BE2C (cell line): Measurements from ENCODE around the gene RNF149.

Source experiments
- DNase-seq: peaks from one replicate; pipeline ENCODE4 v3.0.0-alpha.2; 2020
- H3K27me3 ChIP-seq: fragments of 250-450 bp; sonication (Bioruptor Pico); 2 replicates; pipeline ENCODE4 v1.5.1; 2020; ENCODE audit warnings: mild to moderate bottlenecking
- H3K36me3 ChIP-seq: fragments of 250-450 bp; sonication (Bioruptor Pico); 2 replicates; pipeline ENCODE4 v1.5.1; 2020; ENCODE audit warnings: mild to moderate bottlenecking
- H3K4me1 ChIP-seq: fragments of 250-450 bp; sonication (Bioruptor Pico); 2 replicates; pipeline ENCODE4 v1.5.1; 2020
- H3K4me3 ChIP-seq: 2 replicates; pipeline ENCODE4 v1.5.1; 2011; ENCODE audit warnings: low read depth, low read length
- H3K9me3 ChIP-seq: fragments of 250-450 bp; sonication (Bioruptor Pico); 2 replicates; pipeline ENCODE4 v1.5.1; 2020
- CTCF ChIP-seq: IDR thresholded peaks from 2 replicates; pipeline ENCODE4 v1.5.1; 2012; ENCODE audit warnings: mild to moderate bottlenecking, low read depth, low read length

The RNF149 gene

GRCh38 chr2:101274142-101274541, 34.4 kb downstream of the RNF149 start:
- DNase-seq: no peak
- no peaks in the 10 kb centered on the region for H3K4me1 ChIP-seq
- no peaks in the 10 kb centered on the region for H3K27me3 ChIP-seq
- H3K36me3 ChIP-seq: peaks cover 3% of the 10 kb centered on the region; the same call in 1 of the 2 replicates
- no peak for TF ChIP-seq CTCF
- no peaks in the 10 kb centered on the region for H3K9me3 ChIP-seq
- no peak overlapping the region for H3K4me3 ChIP-seq

GRCh38 chr2:101273056-101273455, 35.4 kb downstream of the RNF149 start:
- Histone ChIP-seq H3K36me3 (peaks cover 3% of the 10 kb centered on the region; the same call in 1 of the 2 replicates), H3K27me3 (no peaks in the 10 kb centered on the region), H3K4me1 (no peaks in the 10 kb centered on the region), H3K9me3 (no peaks in the 10 kb centered on the region), H3K4me3 (no peak overlapping the region)
- no peak for TF ChIP-seq CTCF
- DNase-seq: no peak

GRCh38 chr2:101272045-101272784, 36.3 kb downstream of the RNF149 start:
- Histone ChIP-seq H3K27me3 (no peaks in the 10 kb centered on the region), H3K4me1 (no peaks in the 10 kb centered on the region), H3K36me3 (peaks cover 3% of the 10 kb centered on the region; the same call in 1 of the 2 replicates), H3K4me3 (no peak overlapping the region), H3K9me3 (no peaks in the 10 kb centered on the region)
- no peak for DNase-seq
- TF ChIP-seq CTCF: no peak

GRCh38 chr2:101270700-101271259, 37.7 kb downstream of the RNF149 start:
- TF ChIP-seq CTCF: no peak
- no peak for DNase-seq
- Histone ChIP-seq H3K36me3 (peaks cover 3% of the 10 kb centered on the region; the same call in 1 of the 2 replicates), H3K27me3 (no peaks in the 10 kb centered on the region), H3K4me1 (no peaks in the 10 kb centered on the region), H3K4me3 (no peak overlapping the region), H3K9me3 (no peaks in the 10 kb centered on the region)

GRCh38 chr2:101267671-101268656, 40.5 kb downstream of the RNF149 start:
- H3K4me1 ChIP-seq: no peaks in the 10 kb centered on the region
- H3K9me3 ChIP-seq: no peaks in the 10 kb centered on the region
- no peak overlapping the region for H3K4me3 ChIP-seq
- TF ChIP-seq CTCF: no peak
- no peaks in the 10 kb centered on the region for H3K27me3 ChIP-seq
- H3K36me3 ChIP-seq: peaks cover 3% of the 10 kb centered on the region; the same call in 1 of the 2 replicates
- DNase-seq: no peak
